Retinal pigment epithelial cell (primary cell): ENCODE results near the gene POGLUT3.

Experiments used
- DNase-seq: peaks from one replicate; pipeline ENCODE4 v3.0.0-alpha.2; 2010; ENCODE audit warnings: low read depth
- H3K4me3 ChIP-seq: 2 replicates; pipeline ENCODE4 v1.5.1; 2011; ENCODE audit warnings: mild to moderate bottlenecking, low read length, control low read depth, moderate library complexity
- CTCF ChIP-seq: conservative IDR thresholded peaks from 2 replicates; pipeline ENCODE4 v1.5.1; 2011; ENCODE audit warnings: low read depth, low read length, control low read depth, inconsistent platforms

POGLUT3 gene

GRCh38 chr11:108495326-108495725 lies 2.9 kb downstream of the POGLUT3 start:
- no peak for DNase-seq

GRCh38 chr11:108494182-108494581 lies 4.0 kb downstream of the POGLUT3 start:
- H3K4me3 ChIP-seq = no peak overlapping the region
- DNase-seq = no peak
- TF ChIP-seq CTCF = no peak

More at GRCh38 chr11:108495326-108495725, 2.9 kb downstream of the POGLUT3 start:
- no peak for TF ChIP-seq CTCF
- H3K4me3 ChIP-seq = no peak overlapping the region

- DNase-seq = no peak
- no peak for TF ChIP-seq CTCF
- no peak overlapping the region for H3K4me3 ChIP-seq
Observed at GRCh38 chr11:108491936-108492335, 6.2 kb downstream of the POGLUT3 start.

- H3K4me3 ChIP-seq = no peak overlapping the region
- no peak for TF ChIP-seq CTCF
- DNase-seq = no peak
Observed at GRCh38 chr11:108486828-108487227, 11.4 kb downstream of the POGLUT3 start.

- H3K4me3 ChIP-seq = no peak overlapping the region
- TF ChIP-seq CTCF = no peak
- no peak for DNase-seq
Observed at GRCh38 chr11:108486331-108486730, 11.9 kb downstream of the POGLUT3 start.

GRCh38 chr11:108483163-108483562 lies 15.0 kb downstream of the POGLUT3 start:
- TF ChIP-seq CTCF = no peak
- DNase-seq = no peak
- H3K4me3 ChIP-seq = no peak overlapping the region

- no peak overlapping the region for H3K4me3 ChIP-seq
- no peak for TF ChIP-seq CTCF
- no peak for DNase-seq
Observed at GRCh38 chr11:108474664-108475463, 23.3 kb downstream of the POGLUT3 start.
